Measurements from ENCODE around the gene GAMT.

The GAMT gene

GRCh38 chr19:1401889-1402217 is 511 bp upstream of the GAMT start:
- Mint-ChIP-seq H3K27me3 (peaks cover 3% of the 10 kb centered on the region), H3K4me1 (ENCODE audit: low read depth) (peaks cover 11% of the 10 kb centered on the region), H3K27ac (no peak overlapping the region), H3K36me3 (ENCODE audit: low read depth) (no peaks in the 10 kb centered on the region), H3K9me3 (no peaks in the 10 kb centered on the region), H3K4me3 (peak overlapping the region; percentile 59)

DNA sequence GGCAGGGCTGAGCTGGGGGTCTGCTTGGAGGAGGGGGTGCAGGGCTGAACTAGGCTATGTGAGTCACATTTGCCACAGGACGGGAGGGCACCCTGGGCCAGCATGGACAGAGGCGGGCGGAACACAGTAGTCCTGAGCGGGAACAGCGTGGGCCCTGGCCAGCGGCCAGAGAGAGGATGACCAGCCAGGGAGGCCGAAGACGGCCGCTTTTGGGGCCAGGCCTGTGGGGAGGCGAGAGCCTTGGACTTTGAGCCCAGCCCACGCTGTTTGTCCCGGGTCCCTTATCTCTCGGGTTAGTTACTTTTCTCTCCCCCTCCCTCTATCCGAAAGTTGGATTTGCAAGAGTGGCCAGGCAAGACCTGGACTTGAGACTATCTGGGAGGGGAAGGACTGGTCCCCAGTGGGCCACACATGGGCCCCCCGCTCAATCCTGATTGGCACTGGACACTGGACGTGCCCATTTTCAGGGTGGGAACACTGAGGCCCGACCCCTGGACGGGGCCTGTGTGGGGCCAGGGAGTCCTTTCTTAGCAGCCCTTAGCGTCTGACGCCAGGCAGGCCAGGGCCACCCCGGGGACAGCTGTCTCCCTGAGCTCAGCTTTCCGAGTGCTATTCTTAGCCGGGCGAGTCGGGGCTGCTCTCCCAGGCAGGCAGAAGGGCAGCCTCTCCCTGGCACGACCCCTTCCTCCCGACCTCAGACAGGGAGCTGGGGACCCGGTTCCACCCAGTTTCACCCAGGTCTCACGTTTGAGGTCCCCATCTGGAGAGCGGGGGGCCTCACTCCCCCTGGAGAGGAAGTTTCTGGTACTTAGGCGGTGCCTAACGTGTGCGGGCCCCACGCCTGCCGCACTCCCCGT is 833 bp downstream of the GAMT start:
- Mint-ChIP-seq H3K9me3 (no peaks in the 10 kb centered on the region), H3K27ac (no peak overlapping the region), H3K27me3 (peaks cover 3% of the 10 kb centered on the region), H3K36me3 (ENCODE audit: low read depth) (no peaks in the 10 kb centered on the region), H3K4me1 (ENCODE audit: low read depth) (peaks cover 6% of the 10 kb centered on the region), H3K4me3 (peak overlapping the region; percentile 74)

GRCh38 chr19:1399745-1400144 is 1.6 kb downstream of the GAMT start:
- Mint-ChIP-seq H3K4me3 (no peak overlapping the region), H3K4me1 (ENCODE audit: low read depth) (peaks cover 6% of the 10 kb centered on the region), H3K27me3 (peaks cover 3% of the 10 kb centered on the region), H3K27ac (no peak overlapping the region), H3K9me3 (no peaks in the 10 kb centered on the region), H3K36me3 (ENCODE audit: low read depth) (no peaks in the 10 kb centered on the region)

GRCh38 chr19:1399079-1399478 is 2.3 kb downstream of the GAMT start:
- Mint-ChIP-seq H3K27ac (no peak overlapping the region), H3K9me3 (no peaks in the 10 kb centered on the region), H3K36me3 (ENCODE audit: low read depth) (no peaks in the 10 kb centered on the region), H3K27me3 (peaks cover 3% of the 10 kb centered on the region), H3K4me1 (ENCODE audit: low read depth) (peaks cover 6% of the 10 kb centered on the region), H3K4me3 (no peak overlapping the region)

DNA sequence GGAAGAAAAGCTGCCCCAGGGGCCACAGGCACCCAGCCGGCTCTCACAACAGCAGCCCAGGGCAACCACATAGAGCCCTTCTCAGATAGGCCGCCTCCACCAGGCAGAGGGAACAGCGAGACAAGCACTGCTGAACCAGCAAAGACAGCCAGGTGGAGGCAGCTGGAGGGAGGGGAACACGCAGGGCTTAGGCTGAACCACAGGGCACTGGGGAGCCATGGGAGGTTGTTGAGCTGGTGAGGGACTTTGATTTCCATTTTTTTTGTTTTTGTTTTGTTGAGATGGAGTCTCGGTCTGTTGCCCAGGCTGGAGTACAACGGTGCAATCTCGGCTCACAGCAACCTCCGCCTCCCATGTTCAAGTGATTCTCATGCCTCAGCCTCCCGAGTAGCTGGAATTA is 3.5 kb downstream of the GAMT start:
- H3K4me3 Mint-ChIP-seq: no peak overlapping the region
- H3K27me3 Mint-ChIP-seq: no peaks in the 10 kb centered on the region
- H3K36me3 Mint-ChIP-seq (ENCODE audit: low read depth): no peaks in the 10 kb centered on the region
- peaks cover 4% of the 10 kb centered on the region for H3K4me1 Mint-ChIP-seq (ENCODE audit: low read depth)
- H3K9me3 Mint-ChIP-seq: no peaks in the 10 kb centered on the region
- no peak overlapping the region for H3K27ac Mint-ChIP-seq

DNA sequence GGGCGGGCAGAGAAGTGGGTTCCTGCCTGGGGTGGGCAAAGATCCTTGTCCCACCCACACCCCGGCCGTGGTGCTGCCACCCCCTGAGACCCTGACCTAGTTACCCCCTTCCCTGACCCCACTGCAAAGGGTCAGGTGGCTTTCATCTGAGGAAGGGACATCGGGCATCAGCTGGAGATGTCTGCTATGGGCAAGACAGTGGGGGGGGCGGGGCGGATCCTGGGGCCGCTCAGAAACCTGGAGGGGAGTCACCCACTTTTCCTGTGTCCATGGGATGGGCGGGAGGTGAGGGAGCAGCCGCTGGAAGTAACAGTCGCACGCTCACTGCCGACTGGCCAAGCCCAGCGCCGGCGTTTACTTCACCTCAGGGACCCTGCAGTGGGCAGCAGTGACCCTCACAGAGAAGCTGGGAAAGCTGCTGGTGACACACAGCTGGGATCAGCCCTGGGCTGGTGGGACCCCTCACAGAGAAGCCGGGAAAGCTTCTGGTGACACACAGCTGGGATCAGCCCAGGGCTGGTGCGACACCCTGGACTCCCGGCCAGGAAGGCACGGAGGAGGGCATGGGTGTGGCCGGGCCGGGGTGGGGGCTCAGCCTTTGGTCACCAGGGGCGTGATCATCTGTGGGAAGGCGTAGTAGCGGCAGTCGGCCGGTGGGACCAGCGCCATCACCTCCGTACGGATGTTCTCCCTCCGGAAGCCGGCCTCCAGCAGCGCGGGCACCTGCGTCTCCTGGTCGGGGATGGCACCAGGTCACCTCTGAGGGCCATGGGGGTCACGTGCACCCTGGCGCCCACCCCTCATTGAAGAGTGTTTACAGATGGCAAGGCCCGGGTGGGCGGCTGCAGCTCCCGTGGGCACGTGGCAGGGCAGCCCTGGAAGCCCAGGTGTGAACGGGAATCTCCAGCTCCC is 4.3 kb downstream of the GAMT start:
- H3K27ac Mint-ChIP-seq: no peak overlapping the region

DNA sequence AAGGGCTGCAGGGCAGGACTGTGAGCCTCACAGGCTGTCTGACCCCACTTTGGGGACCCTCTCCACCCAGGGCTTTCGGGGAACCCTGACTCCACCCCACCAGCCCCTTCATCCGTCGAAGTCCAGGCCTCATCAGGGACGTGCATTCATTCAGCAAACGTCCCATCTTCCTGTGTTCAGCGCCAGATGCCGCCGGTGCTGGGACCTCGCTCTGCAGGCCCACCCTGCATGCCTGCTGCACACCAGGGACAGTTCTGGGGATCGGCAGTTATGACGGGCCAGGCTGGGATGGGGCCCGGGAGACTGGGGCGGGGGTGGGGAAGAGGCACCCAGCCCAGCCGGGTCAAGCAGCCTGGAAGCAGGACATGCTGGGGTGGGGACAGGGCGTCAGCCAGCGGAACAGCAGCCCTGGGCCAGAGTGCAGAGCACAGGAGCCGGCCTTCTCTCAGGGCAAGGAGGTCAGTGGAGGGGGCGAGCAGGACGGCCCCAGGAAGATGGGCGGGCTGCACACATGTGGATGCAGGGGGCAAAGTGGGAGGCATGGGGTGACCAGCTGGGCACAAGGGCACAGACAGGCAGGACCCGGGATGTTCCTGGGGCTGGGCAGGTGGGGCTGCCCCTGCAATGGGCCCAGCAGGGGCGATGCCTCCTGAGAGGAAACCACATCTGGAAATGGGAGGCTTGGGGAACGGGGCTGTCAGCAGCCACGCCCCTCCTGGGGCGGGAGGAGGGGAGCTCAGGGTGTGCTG is 5.1 kb downstream of the GAMT start:
- Mint-ChIP-seq H3K27ac (no peak overlapping the region), H3K36me3 (ENCODE audit: low read depth) (peaks cover 8% of the 10 kb centered on the region), H3K4me3 (no peak overlapping the region), H3K4me1 (ENCODE audit: low read depth) (no peaks in the 10 kb centered on the region), H3K27me3 (no peaks in the 10 kb centered on the region), H3K9me3 (no peaks in the 10 kb centered on the region)

More for the DNA sequence above, 4.3 kb downstream of the GAMT start:
- H3K9me3 Mint-ChIP-seq: no peaks in the 10 kb centered on the region
- H3K36me3 Mint-ChIP-seq (ENCODE audit: low read depth): peaks cover 5% of the 10 kb centered on the region
- H3K4me3 Mint-ChIP-seq: no peak overlapping the region
- no peaks in the 10 kb centered on the region for H3K27me3 Mint-ChIP-seq
- no peaks in the 10 kb centered on the region for H3K4me1 Mint-ChIP-seq (ENCODE audit: low read depth)

DNA sequence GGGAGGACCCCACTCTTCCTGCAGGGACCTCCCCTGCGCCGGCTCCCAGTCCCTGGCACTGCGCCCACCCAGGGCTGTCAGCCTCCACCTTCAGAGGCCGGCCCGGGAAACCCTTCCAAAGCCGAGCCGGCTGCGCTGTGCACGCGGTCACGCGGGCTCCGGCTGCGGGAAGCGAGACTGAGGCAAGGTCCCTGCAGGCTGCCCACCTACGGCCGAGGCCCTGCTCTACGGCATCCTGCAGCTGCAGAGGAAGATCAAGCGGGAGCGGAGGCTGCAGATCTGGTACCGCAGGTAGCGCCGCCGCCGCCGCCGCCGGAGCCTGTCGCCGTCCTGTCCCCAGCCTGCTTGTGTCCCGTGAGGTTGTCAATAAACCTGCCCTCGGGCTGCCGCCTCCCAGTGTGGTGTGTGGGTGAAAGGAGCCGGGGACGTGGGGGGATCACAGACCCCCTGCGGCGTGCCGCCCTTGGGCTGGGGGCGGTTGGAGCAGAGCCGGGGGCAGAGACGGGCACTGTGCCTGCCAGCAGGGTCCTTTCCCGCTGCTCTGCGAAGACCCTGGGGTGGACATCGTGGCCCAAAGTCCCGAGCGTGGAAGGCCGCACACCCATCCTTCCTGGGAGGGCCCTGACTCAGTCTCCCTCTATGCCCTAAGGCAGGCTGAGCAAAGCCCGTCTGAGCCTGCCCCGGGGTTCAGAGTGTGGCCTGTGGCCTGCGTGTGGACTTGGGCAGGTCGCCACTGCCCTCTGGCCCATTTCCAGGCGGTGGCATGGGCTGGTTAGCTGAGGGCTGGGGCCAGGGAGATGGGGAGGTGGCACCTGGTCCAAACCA is 5.9 kb downstream of the GAMT start:
- no peaks in the 10 kb centered on the region for H3K9me3 Mint-ChIP-seq
- H3K4me3 Mint-ChIP-seq: no peak overlapping the region
- H3K27me3 Mint-ChIP-seq: no peaks in the 10 kb centered on the region
- no peaks in the 10 kb centered on the region for H3K4me1 Mint-ChIP-seq (ENCODE audit: low read depth)
- H3K27ac Mint-ChIP-seq: no peak overlapping the region
- peaks cover 12% of the 10 kb centered on the region for H3K36me3 Mint-ChIP-seq (ENCODE audit: low read depth)

DNA sequence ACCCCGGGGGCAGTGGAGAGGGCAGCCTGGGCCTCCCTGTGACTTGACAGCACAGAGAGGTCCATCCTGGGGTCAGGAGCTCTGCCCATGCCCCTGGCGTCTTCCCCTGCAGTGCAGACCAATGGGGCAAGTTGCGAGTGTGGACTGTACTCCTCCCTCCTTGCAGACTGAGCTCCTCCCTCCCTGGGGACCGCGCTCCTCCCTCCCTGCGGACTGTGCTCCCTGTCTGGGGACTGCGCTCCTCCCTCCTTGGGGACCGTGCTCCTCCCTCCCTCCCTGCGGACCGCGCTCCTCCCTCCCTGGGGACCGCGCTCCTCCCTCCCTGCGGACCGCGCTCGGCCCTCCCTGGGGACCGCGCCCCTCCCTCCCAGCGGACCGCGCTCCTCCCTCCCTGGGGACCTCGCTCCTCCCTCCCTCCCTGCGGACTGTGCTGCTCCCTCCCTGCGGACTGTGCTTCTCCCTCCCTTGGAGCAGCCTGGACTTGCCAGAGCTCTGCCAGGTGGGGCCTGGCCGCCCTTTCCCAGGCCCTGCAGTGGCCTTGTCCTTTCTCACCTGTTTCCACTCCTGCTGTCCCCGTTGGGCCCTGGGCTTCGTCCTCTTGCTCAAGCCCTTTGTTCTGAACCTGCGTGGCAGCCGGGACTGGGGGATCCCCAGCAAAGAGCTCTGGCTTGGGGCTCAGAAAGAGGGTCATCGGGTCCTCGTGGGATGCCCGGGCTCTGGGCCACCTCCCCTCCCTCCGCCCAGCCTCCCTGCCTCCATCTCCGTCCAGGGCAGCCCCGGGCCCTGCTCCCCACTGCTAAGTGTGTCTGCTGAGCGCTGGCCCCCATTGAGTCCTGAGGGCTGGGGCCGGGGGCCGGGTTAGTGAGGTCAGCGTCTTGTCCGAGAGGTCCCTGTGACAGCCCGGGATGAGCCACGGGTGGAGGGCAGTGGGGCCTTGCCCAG is 6.8 kb downstream of the GAMT start:
- Mint-ChIP-seq H3K36me3 (ENCODE audit: low read depth) (peaks cover 19% of the 10 kb centered on the region), H3K9me3 (no peaks in the 10 kb centered on the region), H3K27ac (no peak overlapping the region), H3K27me3 (no peaks in the 10 kb centered on the region), H3K4me3 (no peak overlapping the region), H3K4me1 (ENCODE audit: low read depth) (no peaks in the 10 kb centered on the region)

GRCh38 chr19:1393841-1394240 is 7.5 kb downstream of the GAMT start:
- Mint-ChIP-seq H3K4me1 (ENCODE audit: low read depth) (no peaks in the 10 kb centered on the region), H3K9me3 (no peaks in the 10 kb centered on the region), H3K36me3 (ENCODE audit: low read depth) (peaks cover 26% of the 10 kb centered on the region), H3K27me3 (no peaks in the 10 kb centered on the region), H3K4me3 (no peak overlapping the region), H3K27ac (no peak overlapping the region)

DNA sequence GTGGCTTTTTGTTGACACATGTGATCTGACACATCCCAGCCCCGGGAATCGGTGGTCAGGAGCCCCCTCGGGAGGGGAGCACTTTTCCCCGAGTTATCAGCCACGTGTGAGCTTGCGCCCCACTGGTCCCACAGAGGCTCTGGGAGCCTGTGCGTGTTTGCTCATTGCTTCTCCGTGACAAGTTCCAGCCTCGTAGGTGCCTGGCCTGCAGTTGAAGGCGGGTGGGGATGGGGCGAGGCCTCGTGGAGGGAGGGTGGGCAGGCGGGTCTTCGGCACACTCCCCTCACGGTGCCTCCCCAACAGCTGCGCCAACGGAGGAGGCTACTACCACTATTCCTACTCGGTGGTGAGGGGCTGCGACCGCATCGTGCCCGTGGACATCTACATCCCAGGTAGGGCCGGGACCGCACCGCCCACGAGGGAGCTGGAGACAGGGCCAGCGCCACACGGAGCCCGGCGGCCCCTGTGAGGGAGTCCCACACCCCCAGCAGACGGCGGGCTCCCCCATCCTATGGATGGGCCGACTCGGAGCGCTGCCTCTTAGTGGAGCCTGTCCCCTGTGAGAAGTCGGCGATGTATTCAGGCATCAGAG is 8.3 kb downstream of the GAMT start:
- no peak overlapping the region for H3K4me3 Mint-ChIP-seq
- H3K27ac Mint-ChIP-seq: no peak overlapping the region
- H3K36me3 Mint-ChIP-seq (ENCODE audit: low read depth): peaks cover 29% of the 10 kb centered on the region
- no peaks in the 10 kb centered on the region for H3K4me1 Mint-ChIP-seq (ENCODE audit: low read depth)
- H3K27me3 Mint-ChIP-seq: no peaks in the 10 kb centered on the region
- H3K9me3 Mint-ChIP-seq: no peaks in the 10 kb centered on the region

DNA sequence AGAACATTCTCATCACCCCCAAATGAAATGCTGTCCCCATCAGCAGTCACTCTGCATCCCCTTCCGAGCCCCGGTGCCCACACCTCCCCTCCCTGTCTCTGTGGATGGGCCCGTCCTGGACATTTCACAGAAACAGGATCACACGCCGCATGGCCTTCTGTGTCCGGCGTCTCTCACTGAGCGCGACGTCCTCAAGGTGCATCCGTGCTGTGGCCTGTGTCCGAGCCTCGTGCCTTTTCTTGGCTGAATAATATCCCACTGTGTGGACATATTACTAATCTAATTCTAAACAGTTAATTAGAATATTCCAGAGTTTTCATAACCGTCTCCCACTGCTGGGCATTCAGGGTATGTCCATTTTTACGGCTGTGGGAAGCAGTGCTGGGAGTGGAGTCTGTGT is 8.9 kb downstream of the GAMT start:
- Mint-ChIP-seq H3K36me3 (ENCODE audit: low read depth) (peaks cover 30% of the 10 kb centered on the region), H3K4me1 (ENCODE audit: low read depth) (no peaks in the 10 kb centered on the region), H3K27ac (no peak overlapping the region), H3K27me3 (no peaks in the 10 kb centered on the region), H3K4me3 (no peak overlapping the region), H3K9me3 (no peaks in the 10 kb centered on the region)

GRCh38 chr19:1390890-1391423 is 10.4 kb downstream of the GAMT start:
- peaks cover 30% of the 10 kb centered on the region for H3K36me3 Mint-ChIP-seq (ENCODE audit: low read depth)
- H3K27ac Mint-ChIP-seq: no peak overlapping the region
- H3K9me3 Mint-ChIP-seq: no peaks in the 10 kb centered on the region
- no peak overlapping the region for H3K4me3 Mint-ChIP-seq
- H3K4me1 Mint-ChIP-seq (ENCODE audit: low read depth): no peaks in the 10 kb centered on the region
- no peaks in the 10 kb centered on the region for H3K27me3 Mint-ChIP-seq
